Hepatocyte (in vitro differentiated cells): ENCODE data around the gene NFU1. TPM values are rescaled to one million over a fixed set of nuclear protein-coding genes. Genes with fewer than 3 reads are reported as not detected.

Experiments used
- DNase-seq: peaks from one replicate; pipeline ENCODE4 v3.0.0-alpha.2; 2016; ENCODE audit warnings: low spot score
- H2AFZ ChIP-seq: fragments of 200-600 bp; sonication (generic); 2 replicates; pipeline ENCODE4 v1.6.0; 2016; ENCODE audit warnings: antibody characterized with exemption, mild to moderate bottlenecking
- H3K27ac ChIP-seq: fragments of 200-600 bp; sonication (generic); 2 replicates; pipeline ENCODE4 v1.5.1; 2016; ENCODE audit warnings: mild to moderate bottlenecking
- H3K27me3 ChIP-seq: fragments of 200-600 bp; sonication (generic); 2 replicates; pipeline ENCODE4 v1.6.1; 2016
- H3K36me3 ChIP-seq: fragments of 200-600 bp; sonication (generic); replicated peaks from 2 replicates; pipeline ENCODE4 v1.5.1; 2016; ENCODE audit warnings: low read depth; ENCODE audit not compliant: insufficient read depth
- H3K4me1 ChIP-seq: fragments of 200-600 bp; sonication (generic); 2 replicates; pipeline ENCODE4 v1.5.1; 2016; ENCODE audit warnings: mild to moderate bottlenecking, moderate library complexity; ENCODE audit not compliant: insufficient read depth
- H3K4me2 ChIP-seq: fragments of 200-600 bp; sonication (generic); 2 replicates; pipeline ENCODE4 v1.6.0; 2016
- H3K4me3 ChIP-seq: fragments of 200-600 bp; sonication (generic); 2 replicates; pipeline ENCODE4 v1.5.1; 2016; ENCODE audit warnings: mild to moderate bottlenecking
- H3K79me2 ChIP-seq: fragments of 200-600 bp; sonication (generic); 2 replicates; pipeline ENCODE4 v1.6.0; 2017; ENCODE audit warnings: mild to moderate bottlenecking
- H3K9me2 ChIP-seq: fragments of 200-600 bp; sonication (generic); replicated peaks from 2 replicates; pipeline ENCODE4 v1.6.0; 2017; ENCODE audit warnings: mild to moderate bottlenecking; ENCODE audit not compliant: insufficient read depth
- H3K9me3 ChIP-seq: fragments of 200-600 bp; sonication (generic); 2 replicates; pipeline ENCODE4 v1.5.1; 2016; ENCODE audit warnings: low read depth, mild to moderate bottlenecking
- H4K20me1 ChIP-seq: fragments of 200-600 bp; sonication (generic); 2 replicates; pipeline ENCODE4 v1.6.0; 2016; ENCODE audit warnings: mild to moderate bottlenecking; ENCODE audit not compliant: insufficient read depth, poor library complexity, severe bottlenecking
- CTCF ChIP-seq: fragments of 200-600 bp; sonication (generic); IDR thresholded peaks from 2 replicates; pipeline ENCODE4 v1.5.1; 2016; ENCODE audit warnings: antibody characterized with exemption, mild to moderate bottlenecking; ENCODE audit not compliant: poor library complexity
- EZH2 ChIP-seq: fragments of 200-600 bp; sonication (generic); IDR thresholded peaks from 2 replicates; pipeline ENCODE4 v1.6.1; 2016; ENCODE audit warnings: antibody characterized with exemption, mild to moderate bottlenecking, borderline replicate concordance
- EZH2phosphoT487 ChIP-seq: fragments of 200-600 bp; sonication (generic); IDR thresholded peaks from one replicate; pipeline ENCODE4 v1.6.1; 2018; ENCODE audit warnings: antibody characterized with exemption, mild to moderate bottlenecking, low read depth, moderate library complexity; ENCODE audit not compliant: unreplicated experiment, severe bottlenecking
- WGBS: methylation state at CpG from one replicate; pipeline ENCODE4 v1.1.6; 2016; ENCODE audit warnings: low lambda C conversion rate; ENCODE audit errors: missing lambda C conversion rate; 5-methylcytosine and 5-hydroxymethylcytosine counted together
- polyA plus RNA-seq: library from polyadenylated mRNA; unstranded; fragments of >200 nt; fragmentation: Nextera tagmentation; extraction: Ambion mirVana; gene quantifications from 2 replicates; pipeline ENCODE4 v1.2.1, GENCODE V29; 2016
- total RNA-seq: library from RNA; depleted of rRNA; stranded (reverse); fragments of >200 nt; gene quantifications from 2 replicates; pipeline ENCODE4 v1.2.3, GENCODE V29; 2014

The NFU1 gene
- total and polyA plus RNA-seq, 2 experiments from 2014 or later: 50.6 to 79.1 TPM

GRCh38 chr2:69383176-69383812, 53.9 kb downstream of the NFU1 start:
- no peaks in the 10 kb centered on the region for H3K9me3 ChIP-seq
- H3K4me3 ChIP-seq: no peak overlapping the region
- H3K36me3 ChIP-seq: no peaks in the 10 kb centered on the region
- no peak for DNase-seq
- H4K20me1 ChIP-seq: peaks cover 71% of the 10 kb centered on the region
- H3K27ac ChIP-seq: peak overlapping the region; percentile 7
- peaks cover 87% of the 10 kb centered on the region for H3K79me2 ChIP-seq
- peak overlapping the region; percentile 88 for H3K4me2 ChIP-seq
- TF ChIP-seq EZH2: no peak
- TF ChIP-seq CTCF: no peak
- no peak for TF ChIP-seq EZH2phosphoT487
- H3K27me3 ChIP-seq: no peaks in the 10 kb centered on the region
- WGBS: 100% methylated on average over 7 of the region's 7 CpGs
- peaks cover 22% of the 10 kb centered on the region for H3K4me1 ChIP-seq
- H2AFZ ChIP-seq: no peak overlapping the region
- H3K9me2 ChIP-seq: no peaks in the 10 kb centered on the region

- Histone ChIP-seq H3K9me2 (no peaks in the 10 kb centered on the region), H3K9me3 (no peaks in the 10 kb centered on the region), H3K27ac (peak overlapping the region; percentile 7), H4K20me1 (peaks cover 73% of the 10 kb centered on the region), H3K36me3 (no peaks in the 10 kb centered on the region), H3K4me2 (peak overlapping the region; percentile 88), H3K27me3 (no peaks in the 10 kb centered on the region), H2AFZ (no peak overlapping the region), H3K4me1 (peaks cover 19% of the 10 kb centered on the region), H3K4me3 (no peak overlapping the region), H3K79me2 (peaks cover 94% of the 10 kb centered on the region)
- 65% methylated on average over 2 of the region's 2 CpGs for WGBS
- TF ChIP-seq EZH2: no peak
- no peak for TF ChIP-seq EZH2phosphoT487
- TF ChIP-seq CTCF: no peak
- DNase-seq: no peak
These were observed 54.7 kb downstream of the NFU1 start for GRCh38 chr2:69382547-69382946.

GRCh38 chr2:69381337-69381737, 55.9 kb downstream of the NFU1 start:
- H3K27ac ChIP-seq: peak overlapping the region; percentile 32

More at GRCh38 chr2:69381337-69381737, 55.9 kb downstream of the NFU1 start:
- TF ChIP-seq EZH2phosphoT487: no peak
- TF ChIP-seq CTCF: no peak
- TF ChIP-seq EZH2: no peak
- Histone ChIP-seq H3K9me2 (no peaks in the 10 kb centered on the region), H3K4me1 (peaks cover 18% of the 10 kb centered on the region), H3K4me2 (no peak overlapping the region), H3K9me3 (no peaks in the 10 kb centered on the region), H3K36me3 (no peaks in the 10 kb centered on the region), H3K27me3 (no peaks in the 10 kb centered on the region), H4K20me1 (peaks cover 82% of the 10 kb centered on the region), H3K79me2 (peaks cover 100% of the 10 kb centered on the region), H3K4me3 (no peak overlapping the region), H2AFZ (no peak overlapping the region)
- 86% methylated on average over 1 of the region's 1 CpG for WGBS
- no peak for DNase-seq
